22Rv1 (cell line): ENCODE data around the gene ZMAT2.

Experiments used
- H3K27ac ChIP-seq: fragments of 450-650 bp; 2 replicates; pipeline ENCODE4 v1.5.1; 2017
- ZFX ChIP-seq: fragments of 450-650 bp; IDR thresholded peaks from 2 replicates; pipeline ENCODE4 v1.6.1; 2017; ENCODE audit warnings: antibody characterized with exemption, borderline replicate concordance
- TF ChIP-seq, protein P1 (sequence below): fragments of 450-650 bp; IDR thresholded peaks from 2 replicates; pipeline ENCODE4 v1.5.1; 2017; ENCODE audit warnings: mild to moderate bottlenecking

Gene ZMAT2

GRCh38 chr5:140673187-140673976, 26.9 kb upstream of the ZMAT2 start, which contains the start of gene DND1:
Gene DND1, minus strand, starts transcription at chr5:140673576. Its CDS starts 34 bp downstream, at chr5:140673542.
- no peak for TF ChIP-seq ZFX
- TF ChIP-seq, protein P1, sequence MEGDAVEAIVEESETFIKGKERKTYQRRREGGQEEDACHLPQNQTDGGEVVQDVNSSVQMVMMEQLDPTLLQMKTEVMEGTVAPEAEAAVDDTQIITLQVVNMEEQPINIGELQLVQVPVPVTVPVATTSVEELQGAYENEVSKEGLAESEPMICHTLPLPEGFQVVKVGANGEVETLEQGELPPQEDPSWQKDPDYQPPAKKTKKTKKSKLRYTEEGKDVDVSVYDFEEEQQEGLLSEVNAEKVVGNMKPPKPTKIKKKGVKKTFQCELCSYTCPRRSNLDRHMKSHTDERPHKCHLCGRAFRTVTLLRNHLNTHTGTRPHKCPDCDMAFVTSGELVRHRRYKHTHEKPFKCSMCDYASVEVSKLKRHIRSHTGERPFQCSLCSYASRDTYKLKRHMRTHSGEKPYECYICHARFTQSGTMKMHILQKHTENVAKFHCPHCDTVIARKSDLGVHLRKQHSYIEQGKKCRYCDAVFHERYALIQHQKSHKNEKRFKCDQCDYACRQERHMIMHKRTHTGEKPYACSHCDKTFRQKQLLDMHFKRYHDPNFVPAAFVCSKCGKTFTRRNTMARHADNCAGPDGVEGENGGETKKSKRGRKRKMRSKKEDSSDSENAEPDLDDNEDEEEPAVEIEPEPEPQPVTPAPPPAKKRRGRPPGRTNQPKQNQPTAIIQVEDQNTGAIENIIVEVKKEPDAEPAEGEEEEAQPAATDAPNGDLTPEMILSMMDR, result no peak
- H3K27ac ChIP-seq, result no peak within 1 kb of the TSS

- H3K27ac ChIP-seq, result no peak overlapping the region
These were observed 26.0 kb upstream of the ZMAT2 start for GRCh38 chr5:140674211-140674610.

DNA sequence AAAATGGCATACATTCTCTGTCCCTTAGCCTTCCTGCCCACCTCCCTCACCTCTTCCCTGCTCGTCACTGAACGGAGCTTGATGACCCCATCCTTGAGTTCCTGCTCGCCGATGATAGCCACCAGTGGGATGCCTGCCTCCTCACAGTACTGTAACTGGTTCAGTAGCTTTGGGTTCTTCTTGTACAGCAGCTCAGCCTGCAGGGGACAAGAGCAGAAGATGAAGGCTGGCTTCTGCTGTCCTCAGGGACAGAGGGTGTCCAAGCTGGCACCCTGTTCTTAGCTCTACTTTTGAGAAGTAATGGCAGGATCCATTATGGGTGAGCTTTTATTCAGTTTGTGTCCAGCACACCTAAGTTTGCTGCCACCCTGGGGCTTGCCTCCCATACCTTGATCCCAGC, 25.6 kb upstream of the ZMAT2 start:
- H3K27ac ChIP-seq, result no peak overlapping the region
- TF ChIP-seq ZFX, result no peak
- TF ChIP-seq, protein P1, result no peak

More at GRCh38 chr5:140674211-140674610, 26.0 kb upstream of the ZMAT2 start:
- no peak for TF ChIP-seq ZFX
- TF ChIP-seq, protein P1, result no peak

DNA sequence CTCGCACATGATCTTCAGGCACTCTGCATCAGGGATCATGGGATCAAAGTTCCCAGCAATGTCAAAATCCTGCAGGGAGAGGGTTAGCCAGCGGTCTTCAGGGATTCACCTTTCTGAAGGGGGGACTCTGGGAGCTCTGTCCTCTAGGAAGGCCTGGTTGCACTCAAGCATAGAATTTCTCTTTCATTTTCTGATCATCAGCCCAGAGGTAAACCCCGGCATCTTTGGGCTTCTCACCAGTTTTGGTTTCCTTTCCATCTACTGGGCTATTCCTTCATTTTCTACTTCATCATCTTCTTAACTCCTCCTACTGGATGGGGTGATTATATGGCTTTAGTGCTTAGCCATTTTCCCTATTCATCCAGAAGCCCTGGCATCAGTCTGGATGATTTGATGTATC, 22.3 kb upstream of the ZMAT2 start:
- H3K27ac ChIP-seq, result no peak overlapping the region
- TF ChIP-seq, protein P1, result no peak
- TF ChIP-seq ZFX, result no peak

GRCh38 chr5:140678993-140679392, 21.3 kb upstream of the ZMAT2 start:
- TF ChIP-seq ZFX, result no peak
- TF ChIP-seq, protein P1, result no peak
- no peak overlapping the region for H3K27ac ChIP-seq

- TF ChIP-seq, protein P1, result no peak
- TF ChIP-seq ZFX, result no peak
- H3K27ac ChIP-seq, result peak overlapping the region; percentile 87
These were observed 9.8 kb upstream of the ZMAT2 start for GRCh38 chr5:140690376-140690932.
